Measurements from ENCODE around the gene ERBB4. TPM values are rescaled to one million over a fixed set of nuclear protein-coding genes. Genes with fewer than 3 reads are reported as not detected.
"Not testable (repeated sequence)": the region's sequence is repeated elsewhere in the genome, so short reads cannot be mapped to it uniquely, and the experiment has no call there.

The ERBB4 gene
- total RNA-seq, 1 donor from 2014 or later, result 9.9 TPM

GRCh38 chr2:212021947-212022346 is 516.7 kb downstream of the ERBB4 start:
- no peak for DNase-seq (ENCODE audit: extremely low spot score, unreplicated experiment)
- H3K4me3 Mint-ChIP-seq, result no peak overlapping the region
- no peaks in the 10 kb centered on the region for H3K27me3 Mint-ChIP-seq
- no peaks in the 10 kb centered on the region for H3K4me1 Mint-ChIP-seq (ENCODE audit: unreplicated experiment)
- H3K27ac Mint-ChIP-seq, result no peak overlapping the region
- no peaks in the 10 kb centered on the region for H3K9me3 Mint-ChIP-seq
- TF ChIP-seq CTCF (conservative IDR thresholded peaks at IDR 0.05), result no peak
- H3K36me3 Mint-ChIP-seq, result no peaks in the 10 kb centered on the region

- Mint-ChIP-seq H3K27me3 (no peaks in the 10 kb centered on the region), H3K4me3 (no peak overlapping the region), H3K9me3 (no peaks in the 10 kb centered on the region), H3K36me3 (no peaks in the 10 kb centered on the region), H3K4me1 (ENCODE audit: unreplicated experiment) (peaks cover 4% of the 10 kb centered on the region), H3K27ac (no peak overlapping the region)
- no peak for TF ChIP-seq CTCF (conservative IDR thresholded peaks at IDR 0.05)
- DNase-seq (ENCODE audit: extremely low spot score, unreplicated experiment), result no peak
These were observed 523.0 kb downstream of the ERBB4 start for GRCh38 chr2:212015588-212015987.

GRCh38 chr2:212013626-212014025 is 525.0 kb downstream of the ERBB4 start:
- no peak overlapping the region for H3K4me3 Mint-ChIP-seq
- TF ChIP-seq CTCF (conservative IDR thresholded peaks at IDR 0.05), result no peak
- no peaks in the 10 kb centered on the region for H3K9me3 Mint-ChIP-seq
- peaks cover 4% of the 10 kb centered on the region for H3K4me1 Mint-ChIP-seq (ENCODE audit: unreplicated experiment)
- no peaks in the 10 kb centered on the region for H3K27me3 Mint-ChIP-seq
- H3K36me3 Mint-ChIP-seq, result no peaks in the 10 kb centered on the region
- DNase-seq (ENCODE audit: extremely low spot score, unreplicated experiment), result no peak
- H3K27ac Mint-ChIP-seq, result no peak overlapping the region

GRCh38 chr2:212010305-212010704 is 528.3 kb downstream of the ERBB4 start:
- DNase-seq (ENCODE audit: extremely low spot score, unreplicated experiment); H3K9me3 Mint-ChIP-seq; H3K4me3 Mint-ChIP-seq; H3K4me1 Mint-ChIP-seq (ENCODE audit: unreplicated experiment); H3K36me3 Mint-ChIP-seq; H3K27ac Mint-ChIP-seq; H3K27me3 Mint-ChIP-seq: not testable (repeated sequence)

GRCh38 chr2:212007972-212008371 is 530.6 kb downstream of the ERBB4 start:
- Mint-ChIP-seq H3K9me3 (no peaks in the 10 kb centered on the region), H3K36me3 (no peaks in the 10 kb centered on the region), H3K27me3 (no peaks in the 10 kb centered on the region), H3K27ac (no peak overlapping the region), H3K4me1 (ENCODE audit: unreplicated experiment) (no peaks in the 10 kb centered on the region), H3K4me3 (no peak overlapping the region)
- TF ChIP-seq CTCF (conservative IDR thresholded peaks at IDR 0.05), result no peak
- no peak for DNase-seq (ENCODE audit: extremely low spot score, unreplicated experiment)

- H3K27ac Mint-ChIP-seq, result no peak overlapping the region
- no peaks in the 10 kb centered on the region for H3K36me3 Mint-ChIP-seq
- no peak for DNase-seq (ENCODE audit: extremely low spot score, unreplicated experiment)
- no peak overlapping the region for H3K4me3 Mint-ChIP-seq
- peak; percentile 74 for TF ChIP-seq CTCF (conservative IDR thresholded peaks at IDR 0.05)
- no peaks in the 10 kb centered on the region for H3K4me1 Mint-ChIP-seq (ENCODE audit: unreplicated experiment)
- H3K9me3 Mint-ChIP-seq, result no peaks in the 10 kb centered on the region
- H3K27me3 Mint-ChIP-seq, result no peaks in the 10 kb centered on the region
These were observed 533.4 kb downstream of the ERBB4 start for GRCh38 chr2:212005085-212005671.

Data from type B pancreatic cell (in vitro differentiated cells).